GM18951 (cell line): ENCODE data around the gene CLSTN3.

ENCODE experiments used
- POLR2A ChIP-seq: IDR thresholded peaks from 4 replicates; pipeline ENCODE4 v1.6.1; 2011; ENCODE audit warnings: mild to moderate bottlenecking; ENCODE audit not compliant: insufficient read length, insufficient read depth; ENCODE audit errors: extremely low read depth
- in situ Hi-C: fragments of 300-500 bp; cut with MboI; formaldehyde crosslinking; loops from one replicate; pipeline ENCODE4 v1.12.0; 2022; ENCODE audit warnings: low sequenced_read_pairs, mixed read lengths, inconsistent platforms; ENCODE audit not compliant: unreplicated experiment

CLSTN3 gene

DNA sequence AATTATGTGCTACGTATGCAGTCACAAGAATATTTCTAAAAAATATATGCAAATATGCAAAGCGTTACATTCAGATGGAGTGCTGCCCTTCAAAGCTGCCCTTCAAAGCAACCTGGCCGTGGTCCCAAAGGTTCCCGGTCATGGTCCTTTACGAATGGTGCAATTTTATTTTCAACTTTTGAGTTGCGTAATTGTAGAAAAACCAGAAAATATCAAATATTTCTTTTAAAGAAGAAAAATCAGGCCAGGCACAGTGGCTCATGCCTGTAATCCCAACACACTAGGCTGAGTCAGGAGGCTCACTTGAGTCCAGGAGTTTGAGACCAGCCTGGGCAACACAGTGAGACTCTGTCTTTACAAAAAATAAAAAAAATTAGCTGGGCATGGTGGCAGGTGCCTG, 21.4 kb downstream of the CLSTN3 start:
- in situ Hi-C loops = no loop called here
- no peak for TF ChIP-seq POLR2A

- in situ Hi-C loops = no loop called here
- TF ChIP-seq POLR2A = no peak
These were observed 22.6 kb downstream of the CLSTN3 start for GRCh38 chr12:7152818-7153217.

GRCh38 chr12:7154042-7154441, 23.9 kb downstream of the CLSTN3 start:
- in situ Hi-C loops = no loop called here
- TF ChIP-seq POLR2A = no peak

- in situ Hi-C loops = no loop called here
- TF ChIP-seq POLR2A = no peak
These were observed 24.8 kb downstream of the CLSTN3 start for GRCh38 chr12:7154901-7155470.

DNA sequence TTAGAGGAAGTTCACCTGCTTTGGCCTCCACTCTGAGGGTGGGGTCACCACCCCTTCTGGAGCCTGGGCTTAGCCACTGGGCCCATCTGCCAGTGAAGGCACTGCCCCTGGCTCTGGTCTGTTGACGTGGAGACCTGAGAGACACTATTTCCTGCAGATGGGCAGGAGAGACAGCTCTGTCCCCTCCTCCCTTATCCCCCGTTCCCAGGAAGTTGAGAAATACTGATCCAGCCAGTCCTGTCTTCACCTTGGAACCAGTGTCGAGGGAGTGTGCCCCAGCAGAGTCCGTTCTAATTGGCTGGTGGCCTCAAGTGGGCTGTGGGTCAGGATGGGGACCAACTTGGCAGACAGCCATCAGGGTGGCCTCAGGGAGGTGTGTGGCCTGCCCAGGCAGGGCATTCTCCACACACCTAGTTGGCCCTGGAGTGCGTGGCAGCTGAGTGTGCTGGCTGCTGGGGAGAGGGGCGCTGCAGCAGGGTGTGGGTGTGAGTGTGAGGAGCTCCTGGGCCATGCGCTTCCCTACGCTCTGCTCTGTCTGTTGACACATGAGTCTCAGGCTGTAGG, 25.4 kb downstream of the CLSTN3 start:
- in situ Hi-C loops = no loop called here
- TF ChIP-seq POLR2A = no peak

DNA sequence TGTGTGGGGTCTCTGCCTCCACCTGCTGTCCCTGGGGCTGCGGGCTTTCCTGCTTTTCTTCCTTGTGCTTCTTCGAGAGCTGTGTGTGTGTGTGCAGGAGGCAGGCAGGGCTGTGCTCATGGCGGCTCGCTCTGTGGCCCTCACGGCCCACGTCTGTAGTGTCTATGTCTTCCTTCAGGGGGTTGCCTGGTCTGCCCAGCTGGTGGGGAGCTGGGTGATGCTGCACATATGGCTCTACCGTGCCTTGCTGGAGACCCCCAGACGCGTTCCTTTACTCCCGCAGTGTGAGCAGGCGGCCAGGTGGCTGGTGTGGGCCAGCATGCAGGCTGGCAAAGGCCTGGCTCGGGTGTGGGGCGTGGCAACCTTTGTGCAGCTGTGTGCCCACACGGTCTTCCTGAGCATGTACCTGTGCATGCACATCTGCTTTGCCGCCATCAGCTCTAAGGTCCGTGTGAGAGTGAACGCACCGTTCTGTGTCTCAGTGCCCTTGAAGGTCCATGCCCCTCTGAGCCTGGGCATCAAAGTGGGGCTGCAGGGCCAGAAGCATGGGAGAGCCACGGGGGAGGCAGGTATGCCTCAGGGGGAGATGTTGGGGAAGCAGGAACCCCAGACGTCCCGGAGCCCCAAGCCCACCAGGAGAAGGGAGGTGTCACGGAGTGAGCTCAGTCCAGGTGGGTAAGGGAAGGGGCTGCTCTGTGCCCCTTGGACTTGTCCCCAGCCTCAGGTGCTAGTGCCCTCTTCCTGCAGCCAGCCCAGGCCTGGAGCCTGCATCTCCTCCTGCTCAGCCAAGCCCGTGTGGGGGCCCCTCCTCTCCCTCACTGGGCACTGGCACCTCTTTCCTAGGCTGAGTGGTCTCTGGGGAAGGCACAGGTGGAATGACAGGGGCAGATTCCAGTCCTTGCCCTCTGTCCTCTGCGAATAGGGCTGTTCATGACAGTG, 26.4 kb downstream of the CLSTN3 start:
- no peak for TF ChIP-seq POLR2A

GRCh38 chr12:7157391-7157790, 27.2 kb downstream of the CLSTN3 start:
- no peak for TF ChIP-seq POLR2A
- in situ Hi-C loops = no loop called here

More for the DNA sequence above, 26.4 kb downstream of the CLSTN3 start:
- in situ Hi-C loops = no loop called here

DNA sequence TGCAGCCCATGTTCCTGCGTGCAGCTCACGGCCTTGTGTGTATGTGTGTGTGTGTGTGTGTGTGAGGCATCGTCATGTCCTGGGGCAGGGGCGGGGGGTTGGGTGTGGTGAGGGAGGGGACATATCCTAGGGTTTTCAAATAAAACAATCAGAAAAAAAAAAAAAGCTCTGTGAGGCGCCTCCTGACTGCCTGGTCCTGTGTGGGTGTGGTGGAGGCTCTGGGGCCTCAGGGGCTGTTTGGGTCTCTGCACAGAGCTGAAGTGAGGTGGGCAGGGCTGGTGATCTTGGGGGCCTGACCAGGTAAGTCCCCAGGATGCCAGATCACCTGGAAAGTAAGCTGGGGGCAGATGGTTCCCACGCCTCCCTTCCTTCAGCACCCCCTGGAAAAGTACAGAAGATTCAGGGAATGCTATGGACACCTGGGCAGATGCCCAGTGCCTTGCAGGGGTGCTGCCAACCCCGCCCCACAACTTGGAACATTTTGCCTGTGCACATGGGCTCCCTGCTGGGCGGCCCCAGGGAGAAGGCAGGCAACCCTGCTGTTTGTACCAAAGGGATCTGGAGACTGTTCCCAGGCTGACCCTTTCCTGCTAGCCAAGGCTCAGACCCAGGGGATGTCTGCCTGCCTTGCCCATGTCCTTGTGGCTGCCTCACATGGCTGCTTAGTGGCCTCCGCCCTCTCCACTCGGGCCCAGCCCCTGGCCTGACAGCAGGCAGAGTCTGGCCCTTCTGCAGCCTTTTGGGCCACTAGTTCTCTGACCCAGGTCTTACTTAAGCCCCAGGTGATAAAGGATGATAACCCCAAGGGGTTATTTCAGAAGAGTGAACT, 28.8 kb downstream of the CLSTN3 start:
- in situ Hi-C loops = no loop called here
- no peak for TF ChIP-seq POLR2A

- in situ Hi-C loops = no loop called here
- no peak for TF ChIP-seq POLR2A
These were observed 30.0 kb downstream of the CLSTN3 start for GRCh38 chr12:7160183-7160582.

GRCh38 chr12:7161327-7161726, 31.2 kb downstream of the CLSTN3 start:
- TF ChIP-seq POLR2A = no peak
- in situ Hi-C loops = no loop called here

DNA sequence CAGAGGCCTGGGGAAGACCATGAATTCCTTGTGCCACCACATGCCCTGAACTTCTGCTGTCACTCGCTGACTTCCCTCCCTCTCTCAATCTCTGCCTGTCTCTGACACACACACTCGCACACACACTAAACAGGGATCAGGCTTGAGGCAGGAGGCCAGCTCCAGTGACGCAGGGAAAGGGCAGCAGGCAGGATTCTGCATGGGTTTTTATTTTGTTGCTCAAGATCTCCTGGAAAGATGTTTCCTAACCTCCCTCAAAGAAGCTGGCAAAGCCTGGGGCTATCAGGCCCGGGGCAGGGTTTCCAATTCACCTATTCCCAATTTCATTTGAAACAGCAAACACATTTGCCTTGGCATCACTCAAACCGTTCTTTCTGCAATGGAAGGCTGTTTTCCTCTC, 31.6 kb downstream of the CLSTN3 start:
- no peak for TF ChIP-seq POLR2A
- in situ Hi-C loops = no loop called here

DNA sequence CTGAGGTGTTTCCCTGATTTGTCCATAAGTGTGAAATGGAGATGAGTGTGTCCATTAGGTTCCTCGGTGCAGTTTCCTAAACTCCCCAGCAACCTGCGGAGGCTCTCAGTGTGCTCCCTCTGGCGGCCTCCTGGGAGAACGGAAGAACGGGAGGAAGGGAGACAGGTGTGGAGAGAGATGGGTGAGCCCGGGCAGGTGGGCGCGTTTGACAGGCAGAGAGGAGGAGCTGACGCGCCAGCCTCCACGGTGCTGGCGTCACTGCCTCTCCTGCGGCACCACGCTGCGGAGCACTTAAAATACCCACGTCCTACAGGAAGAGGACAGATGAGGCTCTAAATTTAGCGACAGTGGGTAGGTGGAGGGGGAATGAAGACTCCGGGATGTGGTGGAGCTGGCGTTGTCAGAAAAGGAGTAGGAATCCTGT, 32.5 kb downstream of the CLSTN3 start:
- no peak for TF ChIP-seq POLR2A
- in situ Hi-C loops = no loop called here

DNA sequence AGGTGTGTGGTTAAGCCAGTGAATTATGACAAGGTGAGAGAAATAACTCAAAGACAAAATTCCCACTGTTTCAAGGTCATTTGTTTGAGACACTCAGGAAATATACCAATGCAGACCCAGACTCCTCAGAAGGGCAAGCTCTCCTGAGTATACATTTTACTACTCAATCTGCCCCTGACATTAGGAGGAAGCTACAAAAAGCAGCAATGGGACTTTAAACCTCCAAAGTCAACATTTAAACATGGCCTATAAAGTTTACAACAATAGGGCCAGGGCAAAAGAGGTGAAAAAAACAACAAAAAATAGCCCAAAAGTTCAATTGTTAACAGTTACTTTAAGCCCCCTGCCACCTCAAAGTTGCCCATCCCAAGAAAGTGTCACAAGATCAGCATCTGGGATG, 39.8 kb downstream of the CLSTN3 start:
- TF ChIP-seq POLR2A = no peak
- in situ Hi-C loops = no loop called here
